ENCODE measurements around the gene SMTNL1.

Gene SMTNL1

GRCh38 chr11:57597916-57598830, 60.8 kb downstream of the SMTNL1 start:
- DNase-seq: no peak

GRCh38 chr11:57598831-57599155, 61.4 kb downstream of the SMTNL1 start:
- DNase-seq: no peak

DNA sequence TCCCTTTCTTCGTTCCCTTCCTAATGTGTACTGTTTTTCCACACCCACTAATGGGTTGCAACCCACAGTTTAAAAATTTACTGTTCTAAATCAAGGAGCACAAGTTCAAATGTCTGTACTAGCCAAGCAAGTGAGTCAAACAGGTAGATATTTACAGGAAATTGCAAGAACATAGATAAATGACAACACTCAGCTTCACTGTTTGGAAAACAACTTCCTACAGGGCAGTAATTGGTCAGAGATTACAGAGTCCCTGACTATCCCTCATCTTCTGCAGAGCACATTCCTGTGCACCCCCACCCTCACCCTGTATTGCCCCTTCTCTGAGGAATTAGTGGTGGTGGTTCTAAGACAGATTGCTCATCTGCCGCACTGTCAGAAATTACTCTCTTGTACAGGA, 62.0 kb downstream of the SMTNL1 start:
- DNase-seq: no peak
